Measurements from ENCODE around the gene MYO1C.
"Not testable (repeated sequence)": the region's sequence is repeated elsewhere in the genome, so short reads cannot be mapped to it uniquely, and the experiment has no call there.

The MYO1C gene

DNA sequence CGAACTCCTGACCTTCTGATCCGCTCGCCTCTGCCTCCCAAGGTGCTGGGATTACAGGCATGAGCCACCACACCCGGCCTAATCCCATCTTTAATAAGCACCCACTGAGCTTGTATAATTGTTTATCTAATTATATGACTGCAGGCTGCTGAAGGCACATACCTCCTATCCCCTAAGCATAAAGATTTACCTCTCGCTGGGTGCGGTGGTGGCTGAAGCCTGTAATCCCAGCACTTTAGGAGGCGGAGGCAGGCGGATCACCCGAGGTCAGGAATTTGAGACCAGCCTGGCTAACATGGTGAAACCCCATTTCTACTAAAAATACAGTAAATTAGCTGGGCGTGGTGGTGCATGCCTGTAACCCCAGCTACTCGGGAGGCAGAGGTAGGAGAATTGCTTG, 72.3 kb downstream of the MYO1C start:
- Mint-ChIP-seq H3K4me3 (no peak overlapping the region), H3K27ac (no peak overlapping the region), H3K4me1 (ENCODE audit: low read depth) (peaks cover 16% of the 10 kb centered on the region), H3K36me3 (ENCODE audit: low read depth) (peaks cover 50% of the 10 kb centered on the region), H3K9me3 (no peaks in the 10 kb centered on the region), H3K27me3 (no peaks in the 10 kb centered on the region)
- no peak for DNase-seq

DNA sequence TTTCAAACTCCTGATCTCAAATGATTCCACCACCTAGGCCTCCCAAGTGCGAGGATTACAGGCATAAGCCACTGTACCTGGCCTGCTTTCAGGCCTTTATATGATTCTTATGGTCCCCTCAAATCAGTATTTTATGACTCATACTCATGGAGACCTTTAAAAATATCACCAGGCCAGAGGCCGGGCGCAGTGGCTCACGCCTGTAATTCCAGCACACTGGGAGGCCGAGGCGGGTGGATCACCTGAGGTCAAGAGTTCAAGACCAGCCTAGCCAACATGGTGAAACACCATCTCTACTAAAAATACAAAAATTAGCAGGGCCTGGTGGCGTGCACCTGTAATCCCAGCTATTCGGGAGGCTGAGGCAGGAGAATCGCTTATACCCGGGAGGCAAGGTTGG, 74.0 kb downstream of the MYO1C start:
- H3K4me1 Mint-ChIP-seq (ENCODE audit: low read depth); H3K27me3 Mint-ChIP-seq; DNase-seq; H3K9me3 Mint-ChIP-seq; H3K4me3 Mint-ChIP-seq: not testable (repeated sequence)
- peaks cover 40% of the 10 kb centered on the region for H3K36me3 Mint-ChIP-seq (ENCODE audit: low read depth)
- peak overlapping the region; percentile 6 for H3K27ac Mint-ChIP-seq

DNA sequence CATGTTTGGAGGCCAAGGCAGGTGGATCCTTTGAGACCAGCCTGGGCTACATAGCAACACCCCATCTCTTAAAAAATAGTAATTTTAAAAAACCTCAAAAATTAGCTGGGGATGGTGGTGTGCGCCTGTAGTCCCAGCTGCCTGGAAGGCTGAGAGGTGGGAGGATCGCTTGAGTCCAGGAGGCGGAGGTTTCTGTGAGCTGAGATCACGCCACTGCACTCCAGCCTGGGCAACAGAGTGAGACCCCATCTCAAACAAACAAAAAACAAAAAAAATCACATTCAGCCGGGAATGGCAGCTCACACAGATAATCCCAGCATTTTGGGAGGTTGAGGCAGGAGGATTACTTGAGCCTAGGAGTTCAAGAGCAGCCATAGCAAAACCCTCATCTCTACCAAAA, 76.1 kb downstream of the MYO1C start:
- Mint-ChIP-seq H3K4me1 (ENCODE audit: low read depth) (no peaks in the 10 kb centered on the region), H3K9me3 (no peaks in the 10 kb centered on the region), H3K27me3 (no peaks in the 10 kb centered on the region), H3K27ac (no peak overlapping the region), H3K36me3 (ENCODE audit: low read depth) (peaks cover 22% of the 10 kb centered on the region), H3K4me3 (no peak overlapping the region)
- DNase-seq: no peak

DNA sequence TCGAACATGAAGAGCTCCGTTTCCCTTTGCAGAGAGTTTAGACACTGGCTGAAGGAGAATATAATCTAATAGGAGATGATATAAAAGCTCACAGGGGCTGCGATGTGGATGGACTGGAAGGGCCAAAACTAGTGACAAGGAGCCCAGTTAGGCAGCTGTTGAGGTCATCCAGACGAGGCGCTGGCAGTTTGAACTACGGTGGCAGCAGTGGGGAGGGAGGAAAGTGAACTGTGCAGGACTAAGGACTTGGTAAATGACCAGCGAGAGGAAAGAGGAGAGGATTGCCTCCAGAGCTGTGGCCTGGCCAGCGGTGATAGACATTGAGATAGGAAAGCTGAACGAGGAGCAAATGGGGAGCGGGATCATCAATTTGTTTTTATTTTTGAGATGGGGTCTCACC, 77.9 kb downstream of the MYO1C start:
- peaks cover 11% of the 10 kb centered on the region for H3K36me3 Mint-ChIP-seq (ENCODE audit: low read depth)
- H3K4me1 Mint-ChIP-seq (ENCODE audit: low read depth): no peaks in the 10 kb centered on the region
- H3K27me3 Mint-ChIP-seq: no peaks in the 10 kb centered on the region
- H3K4me3 Mint-ChIP-seq: no peak overlapping the region
- H3K27ac Mint-ChIP-seq: no peak overlapping the region
- no peak for DNase-seq
- H3K9me3 Mint-ChIP-seq: no peaks in the 10 kb centered on the region

All from activated T-cell treated with anti-CD3 and anti-CD28 coated beads, Interleukin-2, amount 50 U/mL, for 24 hours (primary cell).